Measurements from ENCODE around the gene SYS1. TPM values are rescaled to one million over a fixed set of nuclear protein-coding genes. Genes with fewer than 3 reads are reported as not detected.

The SYS1 gene
- total RNA-seq, 1 donor, result 31.8 TPM

GRCh38 chr20:45413479-45413878, 50.5 kb downstream of the SYS1 start:
- Histone ChIP-seq H3K4me3 (ENCODE audit: insufficient read depth, low read length) (no peak overlapping the region), H3K4me1 (ENCODE audit: insufficient read depth, low read length) (peaks cover 9% of the 10 kb centered on the region), H4K20me1 (ENCODE audit: insufficient read depth, low read length) (no peaks in the 10 kb centered on the region), H3K36me3 (ENCODE audit: insufficient read depth, low read length) (peaks cover 1% of the 10 kb centered on the region), H2AFZ (ENCODE audit: low read length) (no peak overlapping the region), H3K79me2 (ENCODE audit: insufficient read depth, low read length) (peaks cover 28% of the 10 kb centered on the region), H3K4me2 (ENCODE audit: insufficient read depth, low read length) (no peak overlapping the region), H3K9me3 (ENCODE audit: low read depth, low read length) (no peaks in the 10 kb centered on the region), H3K27me3 (ENCODE audit: insufficient read depth, low read length) (no peaks in the 10 kb centered on the region), H3K27ac (ENCODE audit: low read depth, low read length) (no peak overlapping the region)
- DNase-seq (ENCODE audit: insufficient read length, low spot score, missing footprints), result no peak
- TF ChIP-seq CTCF (IDR thresholded peaks at IDR 0.05; ENCODE audit: extremely low read depth, low read depth, low read length), result no peak

- Histone ChIP-seq H3K27me3 (ENCODE audit: insufficient read depth, low read length) (no peaks in the 10 kb centered on the region), H3K79me2 (ENCODE audit: insufficient read depth, low read length) (peaks cover 34% of the 10 kb centered on the region), H3K27ac (ENCODE audit: low read depth, low read length) (peak within 1 kb of the TSS; percentile 82), H3K4me1 (ENCODE audit: insufficient read depth, low read length) (peaks cover 25% of the 10 kb centered on the region), H3K4me2 (ENCODE audit: insufficient read depth, low read length) (peak within 1 kb of the TSS; percentile 92), H3K9me3 (ENCODE audit: low read depth, low read length) (no peaks in the 10 kb centered on the region), H2AFZ (ENCODE audit: low read length) (peak within 1 kb of the TSS; percentile 63), H4K20me1 (ENCODE audit: insufficient read depth, low read length) (peaks cover 8% of the 10 kb centered on the region), H3K4me3 (ENCODE audit: insufficient read depth, low read length) (peak within 1 kb of the TSS; percentile 83), H3K36me3 (ENCODE audit: insufficient read depth, low read length) (peaks cover 15% of the 10 kb centered on the region)
- peak; percentile 93 for DNase-seq (ENCODE audit: insufficient read length, low spot score, missing footprints)
- no peak for TF ChIP-seq CTCF (IDR thresholded peaks at IDR 0.05; ENCODE audit: extremely low read depth, low read depth, low read length)
Measured at GRCh38 chr20:45415822-45416637, 53.1 kb downstream of the SYS1 start, which contains the start of gene PIGT. Gene PIGT, plus strand, starts transcription at chr20:45416141. Its CDS starts 16 bp downstream, at chr20:45416157.

- H3K27ac ChIP-seq (ENCODE audit: low read depth, low read length), result peak overlapping the region; percentile 82
- peak overlapping the region; percentile 92 for H3K4me2 ChIP-seq (ENCODE audit: insufficient read depth, low read length)
- no peak for DNase-seq (ENCODE audit: insufficient read length, low spot score, missing footprints)
- TF ChIP-seq CTCF (IDR thresholded peaks at IDR 0.05; ENCODE audit: extremely low read depth, low read depth, low read length), result no peak
- H2AFZ ChIP-seq (ENCODE audit: low read length), result no peak overlapping the region
- H3K4me1 ChIP-seq (ENCODE audit: insufficient read depth, low read length), result peaks cover 25% of the 10 kb centered on the region
- H3K9me3 ChIP-seq (ENCODE audit: low read depth, low read length), result no peaks in the 10 kb centered on the region
- H3K36me3 ChIP-seq (ENCODE audit: insufficient read depth, low read length), result peaks cover 23% of the 10 kb centered on the region
- H3K79me2 ChIP-seq (ENCODE audit: insufficient read depth, low read length), result peaks cover 34% of the 10 kb centered on the region
- no peaks in the 10 kb centered on the region for H3K27me3 ChIP-seq (ENCODE audit: insufficient read depth, low read length)
- peaks cover 8% of the 10 kb centered on the region for H4K20me1 ChIP-seq (ENCODE audit: insufficient read depth, low read length)
- H3K4me3 ChIP-seq (ENCODE audit: insufficient read depth, low read length), result peak overlapping the region; percentile 83
Measured at GRCh38 chr20:45416917-45417316, 54.0 kb downstream of the SYS1 start.

Other genes starting within 250 kb of the SYS1 start
- not detected in 2 replicates for gene WFDC5, start 248.0 kb upstream of the SYS1 start, total RNA-seq
- gene WFDC12, start 238.7 kb upstream of the SYS1 start, total RNA-seq, result not detected in 2 replicates
- not detected in 2 replicates for gene PI3, start 188.3 kb upstream of the SYS1 start, total RNA-seq
- not detected in 2 replicates for gene SEMG1, start 156.1 kb upstream of the SYS1 start, total RNA-seq
- not detected in 2 replicates for gene SEMG2, start 141.8 kb upstream of the SYS1 start, total RNA-seq
- 1.4 and 2.1 TPM in 2 replicates for gene SLPI, start 108.6 kb upstream of the SYS1 start, total RNA-seq
- gene RBPJL, start 56.3 kb upstream of the SYS1 start, total RNA-seq, result not detected in 2 replicates
- under 0.01 TPM in 1 of 2 replicates, not detected in the other for gene MATN4, start 54.9 kb upstream of the SYS1 start, total RNA-seq
- 182 and 267 TPM in 2 replicates for gene SDC4, start 14.7 kb upstream of the SYS1 start, total RNA-seq
- gene TP53TG5, start 15.2 kb downstream of the SYS1 start, total RNA-seq, result not detected in 2 replicates
- 8.7 and 13.0 TPM in 2 replicates for gene DBNDD2, start 45.1 kb downstream of the SYS1 start, total RNA-seq
- gene PIGT, start 53.0 kb downstream of the SYS1 start, total RNA-seq, result 52.8 and 56.6 TPM in 2 replicates
- gene WFDC2, start 106.6 kb downstream of the SYS1 start, total RNA-seq, result not detected in 2 replicates
- not detected in 2 replicates for gene SPINT3, start 152.5 kb downstream of the SYS1 start, total RNA-seq
- not detected in 2 replicates for gene WFDC6, start 176.3 kb downstream of the SYS1 start, total RNA-seq
- gene EPPIN, start 184.2 kb downstream of the SYS1 start, total RNA-seq, result not detected in 2 replicates
- gene WFDC8, start 216.1 kb downstream of the SYS1 start, total RNA-seq, result not detected in 2 replicates

Data from osteoblast (primary cell).